GM23248 (cell line): ENCODE measurements around the gene GRAMD1B.

Experiments
- EZH2 ChIP-seq: fragments of 200-600 bp; sonication (generic); IDR thresholded peaks from 2 replicates; pipeline ENCODE4 v1.6.1; 2018; ENCODE audit warnings: antibody characterized with exemption, mild to moderate bottlenecking; ENCODE audit not compliant: insufficient read depth, poor library complexity, severe bottlenecking
- EZH2phosphoT487 ChIP-seq: fragments of 200-600 bp; sonication (generic); IDR thresholded peaks from 2 replicates; pipeline ENCODE4 v1.6.1; 2018; ENCODE audit warnings: antibody characterized with exemption, moderate library complexity, mild to moderate bottlenecking, low read depth; ENCODE audit not compliant: insufficient read depth

DNA sequence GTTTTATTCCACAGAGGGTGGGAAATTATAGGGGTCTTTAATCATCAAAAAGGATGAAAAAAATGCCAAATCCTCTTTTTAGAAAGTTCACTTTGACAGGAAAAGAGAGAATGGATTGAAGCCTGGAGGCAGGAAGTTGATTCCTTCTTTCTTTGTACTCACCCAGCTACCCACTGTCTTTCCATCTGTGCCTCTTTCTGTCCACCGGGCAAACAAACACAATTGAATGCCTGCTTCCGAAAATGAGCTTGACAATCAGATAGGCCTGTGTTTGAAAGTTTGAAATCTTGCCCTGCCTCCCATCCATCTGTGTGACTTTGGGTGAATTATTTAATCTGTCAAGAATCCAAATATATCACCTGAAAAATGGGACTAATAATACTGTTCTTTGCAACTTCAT is 143.2 kb downstream of the GRAMD1B start:
- TF ChIP-seq EZH2phosphoT487: no peak
- no peak for TF ChIP-seq EZH2
